Osteoblast (primary cell): Measurements from ENCODE around the gene ZSWIM1. TPM values are rescaled to one million over a fixed set of nuclear protein-coding genes. Genes with fewer than 3 reads are reported as not detected.

Experiments used
- DNase-seq: peaks from one replicate; pipeline ENCODE4 v3.0.0; 2011; ENCODE audit warnings: low spot score, mixed read lengths; ENCODE audit not compliant: insufficient read length; ENCODE audit errors: missing footprints
- H2AFZ ChIP-seq: 2 replicates; pipeline ENCODE4 v1.6.0; 2011; ENCODE audit warnings: mild to moderate bottlenecking, low read length
- H3K27ac ChIP-seq: 2 replicates; pipeline ENCODE4 v1.5.1; 2011; ENCODE audit warnings: mild to moderate bottlenecking, low read depth, low read length, moderate library complexity
- H3K27me3 ChIP-seq: 2 replicates; pipeline ENCODE4 v1.6.0; 2012; ENCODE audit warnings: mild to moderate bottlenecking, control low read depth, inconsistent platforms, low read length, moderate library complexity; ENCODE audit not compliant: insufficient read depth
- H3K36me3 ChIP-seq: 2 replicates; pipeline ENCODE4 v1.5.1; 2011; ENCODE audit warnings: mild to moderate bottlenecking, low read length, control low read depth, moderate library complexity; ENCODE audit not compliant: insufficient read depth
- H3K4me1 ChIP-seq: 2 replicates; pipeline ENCODE4 v1.5.1; 2011; ENCODE audit warnings: mild to moderate bottlenecking, low read length, control low read depth, moderate library complexity; ENCODE audit not compliant: insufficient read depth
- H3K4me2 ChIP-seq: 2 replicates; pipeline ENCODE4 v1.6.0; 2011; ENCODE audit warnings: mild to moderate bottlenecking, low read length; ENCODE audit not compliant: insufficient read depth
- H3K4me3 ChIP-seq: fragments of 200-600 bp; sonication (generic); 3 replicates; pipeline ENCODE4 v1.5.1; 2012; ENCODE audit warnings: mild to moderate bottlenecking, low read length, inconsistent platforms; ENCODE audit not compliant: insufficient read depth
- H3K79me2 ChIP-seq: 2 replicates; pipeline ENCODE4 v1.6.0; 2012; ENCODE audit warnings: mild to moderate bottlenecking, low read length, control low read depth, inconsistent platforms; ENCODE audit not compliant: insufficient read depth
- H3K9me3 ChIP-seq: 2 replicates; pipeline ENCODE4 v1.5.1; 2011; ENCODE audit warnings: low read depth, low read length, control low read depth
- H4K20me1 ChIP-seq: 2 replicates; pipeline ENCODE4 v1.6.0; 2012; ENCODE audit warnings: mild to moderate bottlenecking, low read length, control low read depth; ENCODE audit not compliant: insufficient read depth
- CTCF ChIP-seq: IDR thresholded peaks from 2 replicates; pipeline ENCODE4 v1.5.1; 2011; ENCODE audit warnings: mild to moderate bottlenecking, low read depth, low read length, moderate library complexity; ENCODE audit errors: extremely low read depth
- total RNA-seq: library from RNA; depleted of rRNA; stranded (reverse); fragments of >200 nt; gene quantifications from 2 replicates; pipeline ENCODE4 v1.2.3, GENCODE V29; 2012

Gene ZSWIM1
- total RNA-seq, 1 donor, result 7.6 TPM

- peaks cover 20% of the 10 kb centered on the region for H3K36me3 ChIP-seq
- H3K27ac ChIP-seq, result no peak within 1 kb of the TSS
- H3K27me3 ChIP-seq, result no peaks in the 10 kb centered on the region
- DNase-seq, result peak; percentile 42
- no peak within 1 kb of the TSS for H3K4me3 ChIP-seq
- H3K4me1 ChIP-seq, result peaks cover 34% of the 10 kb centered on the region
- H3K9me3 ChIP-seq, result no peaks in the 10 kb centered on the region
- H3K79me2 ChIP-seq, result peaks cover 27% of the 10 kb centered on the region
- H2AFZ ChIP-seq, result no peak within 1 kb of the TSS
- H4K20me1 ChIP-seq, result peaks cover 10% of the 10 kb centered on the region
- no peak within 1 kb of the TSS for H3K4me2 ChIP-seq
- no peak for TF ChIP-seq CTCF
Measured at GRCh38 chr20:45887346-45887715, 6.3 kb downstream of the ZSWIM1 start, which contains the start of gene SPATA25. TSS of gene SPATA25 (minus strand) at chr20:45887622. CDS start at chr20:45887590, 32 bp downstream.

GRCh38 chr20:45888681-45889080 lies 7.7 kb downstream of the ZSWIM1 start:
- Histone ChIP-seq H3K4me3 (no peak overlapping the region), H3K9me3 (no peaks in the 10 kb centered on the region), H3K36me3 (peaks cover 18% of the 10 kb centered on the region), H2AFZ (no peak overlapping the region), H3K4me1 (peaks cover 38% of the 10 kb centered on the region), H4K20me1 (peaks cover 20% of the 10 kb centered on the region), H3K79me2 (peaks cover 24% of the 10 kb centered on the region), H3K27ac (no peak overlapping the region), H3K4me2 (no peak overlapping the region), H3K27me3 (no peaks in the 10 kb centered on the region)
- TF ChIP-seq CTCF, result no peak
- DNase-seq, result peak; percentile 71

- DNase-seq, result peak; percentile 92
- Histone ChIP-seq H3K27ac (peak overlapping the region; percentile 83), H2AFZ (peak overlapping the region; percentile 83), H3K79me2 (peaks cover 25% of the 10 kb centered on the region), H3K9me3 (no peaks in the 10 kb centered on the region), H4K20me1 (peaks cover 14% of the 10 kb centered on the region), H3K36me3 (peaks cover 29% of the 10 kb centered on the region), H3K4me2 (peak overlapping the region; percentile 94), H3K4me3 (peak overlapping the region; percentile 86), H3K4me1 (peaks cover 27% of the 10 kb centered on the region), H3K27me3 (no peaks in the 10 kb centered on the region)
- TF ChIP-seq CTCF, result peak; percentile 69
Measured at GRCh38 chr20:45890077-45890984, 9.3 kb downstream of the ZSWIM1 start.
